Occipital lobe (tissue), 2 donors: ENCODE results near the gene CYP27B1. TPM values are rescaled to one million over a fixed set of nuclear protein-coding genes. Genes with fewer than 3 reads are reported as not detected.
A peak's percentile ranks its signal among the peaks of the same experiment; 100 is the strongest.

Source experiments
- DNase-seq: peaks from one replicate; lab custom pipeline; 2025; lab: John Stamatoyannopoulos, UW
- total RNA-seq: library from RNA; depleted of rRNA; stranded (reverse); fragments of >200 nt; gene quantifications from one replicate; pipeline ENCODE4 v1.2.3, GENCODE V29; 2014

The CYP27B1 gene
- total RNA-seq, 1 donor from 2014 or later = not detected

DNA sequence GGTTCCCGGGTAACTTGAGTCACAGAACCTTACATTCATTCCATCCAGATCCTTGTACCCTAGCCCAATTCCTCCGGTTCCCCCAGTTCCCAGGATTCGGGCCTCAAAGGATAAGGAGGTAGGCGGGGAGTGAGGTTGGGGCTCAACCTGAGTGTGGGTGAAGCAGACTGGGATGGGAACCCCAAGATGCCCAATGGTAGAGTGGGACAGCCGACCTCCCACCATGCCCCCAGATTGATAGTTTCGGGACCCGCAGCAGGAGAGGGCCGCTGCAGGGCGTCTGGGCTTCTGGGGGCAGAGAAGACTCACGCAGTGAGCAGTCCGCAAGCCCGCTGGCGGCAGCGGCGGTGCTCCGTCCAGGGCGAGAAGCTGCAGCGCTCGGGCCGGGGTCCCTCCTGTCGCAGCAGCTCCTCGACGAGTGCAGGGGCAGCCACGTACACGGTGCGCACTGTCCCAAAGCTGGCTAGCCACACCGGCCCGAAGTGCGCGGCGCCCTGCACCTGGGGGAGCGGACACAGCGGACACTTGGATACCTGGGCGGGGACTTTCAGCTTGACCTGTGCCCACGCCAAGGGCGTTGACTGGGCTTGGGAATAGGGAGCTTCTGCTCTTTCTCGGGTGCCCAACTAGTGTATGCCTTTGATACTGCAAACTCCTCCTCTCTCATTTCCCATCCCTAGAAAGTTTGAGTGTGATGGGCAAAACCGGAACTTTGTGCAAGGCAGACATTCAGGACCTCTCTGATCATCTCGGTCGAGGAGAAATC, 997 bp downstream of the CYP27B1 start:
- no peak for DNase-seq

- DNase-seq = no peak
These were observed 1.7 kb downstream of the CYP27B1 start for GRCh38 chr12:57765003-57765697.

GRCh38 chr12:57764662-57765002, 2.2 kb downstream of the CYP27B1 start:
- no peak for DNase-seq

DNA sequence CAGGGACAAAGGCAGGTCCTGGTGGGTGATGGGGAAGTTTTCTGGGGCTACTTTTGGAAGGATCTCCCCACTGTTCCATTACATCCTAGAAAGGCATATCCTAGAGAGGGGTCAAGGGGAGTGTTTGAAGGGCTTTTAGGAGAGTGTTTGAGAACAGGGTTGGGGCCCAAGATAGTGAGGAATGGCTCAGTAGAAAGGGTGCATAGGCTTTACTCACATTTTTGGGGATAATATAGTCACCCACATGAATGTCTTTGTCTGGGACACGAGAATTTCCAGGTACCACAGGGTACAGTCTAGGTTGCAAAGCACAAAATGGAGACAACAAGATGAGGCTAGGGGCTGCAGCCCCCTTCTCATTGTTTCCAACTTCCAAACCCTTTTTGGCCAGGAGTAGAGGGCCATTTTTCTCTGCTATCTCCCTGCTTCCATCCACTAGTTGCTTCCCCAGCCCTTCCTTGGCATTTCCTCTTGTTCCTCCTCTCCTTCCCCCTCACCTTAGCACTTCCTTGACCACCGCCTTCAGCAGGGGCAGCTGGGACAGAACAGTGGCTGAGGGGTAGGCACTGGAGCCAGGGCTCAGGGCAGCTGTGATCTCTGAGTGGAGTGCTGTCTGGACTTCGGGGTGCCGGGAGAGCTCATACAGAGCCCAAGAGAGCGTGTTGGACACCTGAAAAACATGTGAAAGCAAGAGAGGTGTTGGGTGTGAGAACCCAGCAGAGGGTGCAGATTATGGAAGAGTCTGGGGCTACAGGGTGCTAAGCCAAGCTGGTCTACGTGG, 2.8 kb downstream of the CYP27B1 start:
- no peak for DNase-seq

DNA sequence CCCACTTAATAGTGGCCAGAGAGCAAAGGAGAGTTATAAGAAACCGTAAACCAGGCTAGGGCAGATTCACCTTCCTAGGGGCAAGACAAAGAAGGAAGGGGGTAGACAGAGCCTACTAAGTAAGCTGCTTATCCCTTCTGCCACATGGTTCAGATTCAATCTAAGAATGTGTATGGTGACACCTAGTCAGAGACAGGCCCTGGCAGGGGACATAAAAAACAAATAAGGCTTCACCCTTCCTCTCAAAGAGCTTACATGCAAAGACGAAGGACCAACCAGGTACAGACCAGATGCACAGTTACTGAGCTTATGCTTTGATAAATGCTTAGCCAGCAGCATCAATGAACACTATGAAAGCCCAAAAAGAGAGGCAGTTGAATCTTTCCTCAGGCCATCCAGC, 4.4 kb downstream of the CYP27B1 start:
- DNase-seq = no peak

DNA sequence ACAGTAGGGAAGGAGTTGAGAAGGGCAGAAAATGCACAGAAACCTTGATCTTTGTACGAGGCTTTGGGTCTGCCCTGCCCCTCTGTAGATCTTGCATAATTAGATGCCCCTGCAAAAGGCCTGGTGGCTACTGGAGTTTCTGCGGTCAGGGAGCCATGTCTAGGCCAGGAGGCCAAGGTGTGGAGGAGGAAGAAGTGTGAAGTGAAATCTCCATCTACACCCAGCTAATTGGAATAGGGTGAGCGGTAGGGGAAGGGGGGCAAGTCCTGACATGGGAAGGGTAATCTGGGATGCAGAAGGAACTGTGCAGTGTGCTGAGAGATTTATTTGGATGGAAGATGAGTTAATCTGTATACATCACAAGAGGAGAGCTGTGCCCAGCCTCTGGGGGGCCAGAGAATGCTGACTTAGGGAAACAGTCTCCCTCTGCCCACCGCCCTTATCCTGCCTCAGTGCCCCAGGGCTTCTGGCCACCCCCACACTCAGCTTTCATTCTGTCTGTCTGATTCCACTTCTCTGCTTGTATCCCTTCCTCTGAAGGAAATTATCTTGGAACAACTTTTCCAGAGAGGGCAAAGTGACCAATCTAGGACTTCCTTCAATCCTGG, 5.4 kb downstream of the CYP27B1 start:
- no peak for DNase-seq

DNA sequence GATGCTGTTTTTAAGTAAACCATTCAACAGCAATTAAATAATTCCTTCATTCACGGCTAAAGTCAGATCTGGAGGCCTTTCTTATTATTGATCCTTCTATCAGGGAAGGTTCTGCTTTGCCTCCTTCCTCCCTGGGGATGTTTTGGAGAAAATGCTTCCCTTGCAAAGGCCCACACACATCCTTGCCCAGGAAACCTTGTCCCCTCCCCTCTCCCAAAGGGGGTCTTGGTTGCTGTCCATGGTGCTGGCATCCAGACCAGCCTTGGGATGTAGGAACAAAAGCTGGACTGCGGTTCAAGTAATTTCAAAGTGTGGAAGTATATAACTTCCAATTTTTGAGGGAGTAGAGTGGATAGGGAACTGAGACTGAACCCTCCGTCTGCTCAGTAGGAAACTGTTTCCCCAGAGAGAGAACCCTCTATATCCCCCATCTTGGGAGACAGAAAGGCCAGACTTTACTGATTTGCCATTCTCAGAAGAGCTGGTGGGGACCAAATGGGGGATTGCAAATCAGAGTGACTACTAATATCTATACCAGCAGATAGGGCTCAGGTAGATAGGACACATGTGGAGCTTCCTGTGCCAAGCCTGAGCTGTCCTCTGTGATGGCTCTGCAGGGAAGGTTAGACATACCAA, 6.4 kb downstream of the CYP27B1 start:
- no peak for DNase-seq

- DNase-seq = no peak
These were observed 7.4 kb downstream of the CYP27B1 start for GRCh38 chr12:57759360-57759980.

GRCh38 chr12:57758552-57759359, 8.1 kb downstream of the CYP27B1 start:
- no peak for DNase-seq

GRCh38 chr12:57757771-57758170, 9.1 kb downstream of the CYP27B1 start:
- no peak for DNase-seq

DNA sequence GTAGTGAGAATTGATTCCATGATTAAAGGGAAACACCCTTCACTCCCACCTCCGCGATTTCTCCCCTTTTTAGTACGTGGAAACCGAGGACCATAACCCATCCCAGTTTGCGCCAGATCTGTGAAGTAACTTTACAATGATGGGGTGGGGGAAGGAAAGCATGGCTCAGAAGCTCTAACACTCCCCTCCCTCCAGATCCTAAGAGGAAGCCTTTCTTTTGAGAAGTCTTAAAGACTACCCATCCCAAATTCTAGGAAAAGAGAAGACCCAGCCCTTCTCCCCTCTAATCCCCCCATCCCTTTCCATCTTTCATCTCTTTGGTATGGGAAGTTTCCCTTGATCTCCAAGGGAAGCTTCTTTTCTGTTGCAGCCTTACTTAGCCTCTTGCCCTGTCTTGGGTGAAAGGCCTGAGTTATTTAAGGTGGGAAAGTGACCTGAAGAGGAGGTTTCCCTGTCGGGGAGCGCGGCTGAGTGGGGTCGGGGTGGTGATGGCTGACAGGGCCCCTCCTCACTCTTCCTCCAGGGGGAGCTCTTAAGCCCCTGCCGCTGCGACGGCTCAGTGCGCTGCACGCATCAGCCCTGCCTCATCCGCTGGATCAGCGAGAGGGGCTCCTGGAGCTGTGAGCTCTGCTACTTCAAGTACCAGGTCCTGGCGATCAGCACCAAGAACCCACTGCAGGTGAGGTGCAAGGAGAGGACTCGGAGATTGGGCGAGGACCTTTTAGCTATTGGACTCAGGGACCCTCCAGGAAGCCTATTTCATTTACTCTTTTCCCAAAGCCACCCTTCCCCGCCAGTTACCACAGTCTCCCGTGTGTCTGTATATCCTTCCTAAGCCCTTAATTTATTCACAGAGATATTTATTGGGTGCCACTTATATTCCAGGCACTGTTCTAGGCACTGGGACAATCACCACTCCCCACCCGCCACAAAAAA, 10.2 kb downstream of the CYP27B1 start:
- DNase-seq = no peak

DNA sequence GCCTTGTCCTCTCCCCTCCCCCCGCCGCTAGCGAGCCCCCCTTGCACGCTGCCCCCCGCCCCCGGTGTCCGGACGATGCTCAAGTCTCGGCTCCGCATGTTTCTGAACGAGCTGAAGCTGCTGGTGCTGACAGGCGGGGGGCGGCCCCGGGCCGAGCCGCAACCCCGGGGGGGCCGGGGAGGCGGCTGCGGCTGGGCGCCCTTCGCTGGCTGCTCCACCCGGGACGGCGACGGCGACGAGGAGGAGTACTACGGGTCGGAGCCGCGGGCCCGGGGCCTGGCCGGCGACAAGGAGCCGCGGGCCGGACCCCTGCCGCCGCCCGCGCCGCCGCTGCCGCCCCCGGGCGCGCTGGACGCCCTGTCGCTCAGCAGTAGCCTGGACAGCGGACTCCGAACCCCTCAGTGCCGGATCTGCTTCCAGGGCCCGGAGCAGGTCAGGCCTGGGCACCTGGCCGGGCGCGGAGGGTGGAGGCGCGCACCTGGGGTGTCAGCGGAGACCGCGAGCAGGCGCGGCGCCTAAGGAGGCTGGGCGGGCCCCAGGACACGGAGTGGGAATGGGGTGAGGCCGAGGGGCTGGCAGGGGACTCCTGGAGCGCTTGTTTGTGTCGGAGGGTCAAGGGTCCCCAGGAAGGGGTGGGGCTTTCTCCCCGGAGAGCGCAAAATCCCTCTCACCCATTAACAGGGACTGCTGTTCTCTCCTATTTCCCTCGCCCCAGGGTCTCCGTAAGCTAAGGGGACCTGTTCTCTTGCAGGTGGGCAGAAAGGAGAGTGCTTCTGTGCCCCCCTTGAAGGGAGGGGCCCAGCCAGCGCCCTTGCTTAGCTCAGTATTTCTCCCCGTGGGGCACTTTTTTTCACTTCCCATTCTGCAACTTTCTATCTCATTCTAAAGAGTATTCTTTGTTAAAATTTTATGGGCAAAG, 11.2 kb downstream of the CYP27B1 start:
- no peak for DNase-seq

GRCh38 chr12:57755194-57755453, 11.8 kb downstream of the CYP27B1 start:
- DNase-seq = no peak

DNA sequence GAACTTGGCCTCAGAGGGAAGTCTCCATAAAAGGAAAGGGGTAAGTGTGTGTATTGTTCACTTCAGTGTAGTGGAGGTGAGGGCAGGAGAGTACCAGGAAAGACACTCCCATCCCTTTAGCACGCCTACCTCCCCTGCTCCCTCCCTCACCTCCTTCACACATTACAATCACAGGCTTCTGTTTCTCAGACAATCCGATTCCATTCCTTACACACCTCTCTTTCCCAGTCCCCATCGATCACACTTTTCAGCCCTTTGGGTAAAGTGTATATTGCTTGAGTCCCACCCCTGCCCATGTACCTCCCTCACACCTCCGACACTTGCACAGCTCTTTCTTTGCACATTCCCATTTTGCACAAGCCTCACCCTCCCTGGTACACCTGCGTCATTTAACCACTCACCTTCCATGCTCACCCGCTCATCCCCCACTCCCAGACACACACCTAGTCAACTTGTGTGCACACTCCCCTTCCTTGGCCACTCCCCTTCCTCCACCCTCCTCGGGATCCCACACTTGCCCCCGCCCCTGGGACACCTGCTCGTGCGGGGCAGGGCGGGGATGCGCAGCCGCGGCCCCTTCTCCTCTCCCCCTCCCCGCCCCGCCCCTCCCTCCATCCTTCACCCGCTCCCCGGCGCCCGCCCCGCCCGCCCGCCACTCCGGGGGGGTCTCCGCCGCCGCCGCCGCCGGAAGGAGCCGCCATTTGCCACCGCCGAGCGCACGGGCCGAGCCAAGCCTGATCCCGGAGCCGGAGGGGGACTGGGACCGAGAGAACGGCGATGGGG, 12.3 kb downstream of the CYP27B1 start, which contains the start of gene MARCHF9:
MARCHF9 (plus strand) TSS at position 693 of the 783 bp plus-strand sequence. CDS start 426 bp downstream, outside the sequence.
- peak; percentile 14 for DNase-seq

GRCh38 chr12:57753756-57754337, 13.0 kb downstream of the CYP27B1 start:
- no peak for DNase-seq

DNA sequence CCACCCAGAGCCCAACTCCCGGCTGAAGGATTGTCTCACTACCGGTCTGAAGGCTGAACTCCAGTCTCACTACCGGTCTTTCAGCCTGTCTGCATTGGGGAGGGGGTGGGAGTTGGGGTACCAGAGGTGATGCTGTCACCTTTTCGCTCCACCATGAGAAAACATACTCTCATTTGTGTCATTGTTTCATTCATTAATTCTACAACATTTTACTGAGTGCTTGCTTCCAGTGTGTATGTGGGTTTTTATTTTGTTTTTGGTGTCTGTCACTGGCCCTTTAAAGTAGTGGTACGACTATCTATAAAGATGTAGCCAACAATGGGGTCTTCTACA, 14.2 kb downstream of the CYP27B1 start:
- no peak for DNase-seq
